CD1c-positive myeloid dendritic cell (primary cell): ENCODE results near the gene LSG1.
"Not testable (repeated sequence)": the region's sequence is repeated elsewhere in the genome, so short reads cannot be mapped to it uniquely, and the experiment has no call there.

Experiments used
- DNase-seq: peaks from one replicate; pipeline ENCODE4 v3.0.0-alpha.2; 2016; ENCODE audit errors: extremely low spot score

Gene LSG1

DNA sequence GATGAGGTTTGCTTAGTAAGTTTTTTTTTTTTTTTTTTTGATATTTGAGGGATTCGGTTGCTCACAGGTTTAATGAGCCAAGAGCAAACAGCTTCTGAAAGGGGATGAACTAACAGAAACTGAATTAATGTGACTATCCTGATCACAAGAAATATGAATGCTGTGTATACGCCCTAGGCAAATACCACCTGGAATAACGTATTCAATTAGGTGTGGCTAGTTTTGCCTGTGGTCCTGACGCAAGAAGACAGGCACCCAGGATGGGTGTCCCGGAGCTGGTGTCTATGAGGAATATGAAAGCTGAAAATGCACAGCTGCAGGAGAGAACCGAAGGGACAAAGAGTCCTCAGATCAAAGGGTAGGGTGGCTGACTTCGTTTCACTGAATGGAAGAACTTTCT, 14.6 kb downstream of the LSG1 start:
- no peak for DNase-seq

GRCh38 chr3:194654443-194654842, 17.5 kb downstream of the LSG1 start:
- no peak for DNase-seq

GRCh38 chr3:194647747-194648146, 24.2 kb downstream of the LSG1 start:
- no peak for DNase-seq

GRCh38 chr3:194642769-194643168, 29.2 kb downstream of the LSG1 start:
- no peak for DNase-seq

GRCh38 chr3:194640829-194641228, 31.2 kb downstream of the LSG1 start:
- no peak for DNase-seq

- no peak for DNase-seq
Measured at GRCh38 chr3:194638991-194639605, 32.9 kb downstream of the LSG1 start.

GRCh38 chr3:194637541-194638400, 34.2 kb downstream of the LSG1 start:
- no peak for DNase-seq

DNA sequence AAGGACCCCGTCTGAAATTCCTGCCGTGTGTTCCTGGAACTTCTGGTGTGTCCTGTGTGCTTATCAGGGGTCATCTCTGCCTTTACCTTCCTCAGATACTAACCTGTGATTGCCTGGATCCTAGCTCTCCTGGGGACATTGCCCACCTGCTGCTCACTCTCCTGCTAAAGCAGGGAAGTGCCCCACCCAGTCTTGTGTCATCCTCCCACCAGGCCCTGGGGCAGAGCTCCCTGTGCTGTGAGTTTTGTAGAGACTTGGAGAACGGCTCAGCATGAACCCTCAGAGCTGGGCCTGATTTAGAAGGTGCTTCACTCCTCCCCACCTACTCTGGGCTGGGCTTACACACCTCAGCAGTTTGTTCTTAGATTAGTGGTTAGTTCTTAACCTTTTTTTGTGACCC, 34.9 kb downstream of the LSG1 start:
- no peak for DNase-seq

DNA sequence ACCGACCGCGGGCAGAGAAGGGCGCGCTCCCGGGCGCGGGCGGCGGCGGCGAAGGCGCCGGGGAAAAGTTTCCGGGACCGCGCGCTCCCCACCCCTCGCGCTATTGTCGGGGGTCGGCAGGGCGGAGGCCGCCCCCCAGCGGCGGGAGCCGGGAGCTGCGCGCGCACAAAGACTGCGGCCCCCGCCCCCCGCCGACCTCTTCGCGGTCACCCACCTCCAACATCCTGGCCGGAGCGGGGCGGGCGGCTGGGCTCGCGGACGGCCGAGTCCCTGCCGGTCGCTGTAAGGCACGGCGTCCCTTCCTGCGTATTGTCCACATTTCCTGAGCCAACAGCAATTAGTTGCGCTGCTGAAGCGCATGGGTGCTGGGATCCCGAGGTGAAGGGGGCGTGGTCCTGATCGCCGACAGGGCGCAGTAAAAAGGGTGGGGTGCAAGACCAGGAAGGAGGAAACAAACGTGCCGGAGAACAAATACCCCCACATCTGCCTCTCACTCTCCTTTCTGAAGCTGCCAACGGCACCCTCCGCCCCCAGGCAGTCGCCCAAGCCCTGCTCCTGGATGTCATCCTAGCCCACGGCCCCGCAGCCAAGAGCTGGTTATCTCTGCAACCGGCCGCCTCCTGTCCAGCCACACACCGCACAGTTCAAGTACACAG, 38.5 kb downstream of the LSG1 start, which contains the start of gene TMEM44:
TSS of gene TMEM44 (minus strand) at position 71 of the 656 bp plus-strand sequence. CDS start 204 bp downstream, outside the sequence.
- DNase-seq = peak; percentile 73

DNA sequence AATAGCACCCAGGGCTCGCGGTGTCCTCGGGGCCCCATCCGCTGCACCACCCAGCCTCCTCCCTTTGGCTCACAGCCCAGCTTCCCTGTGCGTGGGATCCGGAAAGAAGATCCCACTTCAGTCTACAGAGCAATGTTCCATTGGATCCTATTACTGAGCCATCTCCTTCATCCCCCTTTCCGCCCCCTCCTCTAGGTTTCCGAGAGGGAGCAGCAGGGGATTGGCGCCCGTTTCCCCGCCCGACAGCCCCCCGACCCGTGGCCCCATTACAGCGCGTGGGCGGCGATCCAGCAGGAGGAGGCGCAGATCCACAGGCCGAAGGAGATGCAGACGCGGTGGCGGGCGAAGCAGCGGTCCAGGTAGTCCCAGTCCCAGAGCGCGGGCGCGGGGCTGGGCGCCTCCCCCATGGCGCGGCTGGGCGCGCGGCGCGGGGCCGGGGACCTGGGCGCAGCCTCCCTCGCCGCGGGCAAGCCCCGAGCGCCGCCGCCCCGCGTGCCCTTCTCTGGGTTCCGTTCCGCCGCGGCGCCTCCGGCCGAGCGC, 39.1 kb downstream of the LSG1 start:
- peak; percentile 34 for DNase-seq

- DNase-seq = no peak
Measured at GRCh38 chr3:194632226-194632808, 39.7 kb downstream of the LSG1 start.

- DNase-seq = no peak
Measured at GRCh38 chr3:194631696-194632095, 40.3 kb downstream of the LSG1 start.

- DNase-seq = not testable (repeated sequence)
Measured at GRCh38 chr3:194630681-194631080, 41.3 kb downstream of the LSG1 start.

DNA sequence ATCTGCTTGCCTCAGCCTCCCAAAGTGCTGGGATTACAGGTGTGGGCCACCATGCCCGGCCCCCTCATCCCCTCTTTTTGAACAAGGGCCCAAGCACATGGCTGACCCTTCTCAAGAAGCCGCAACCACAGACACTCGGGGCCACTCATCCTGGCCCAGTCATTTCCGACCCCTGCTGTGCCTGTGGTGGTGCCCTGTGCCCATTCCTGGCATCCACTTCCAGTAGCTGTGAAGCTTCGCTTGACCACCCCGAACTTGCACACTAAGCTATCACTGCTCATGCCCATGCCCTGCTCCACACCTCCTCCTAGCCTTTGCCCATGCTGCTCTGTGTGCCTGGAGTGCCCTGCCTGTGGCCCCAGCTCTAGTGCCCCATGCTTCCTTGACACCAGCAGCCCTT, 47.0 kb downstream of the LSG1 start:
- no peak for DNase-seq

GRCh38 chr3:194623449-194624290, 48.3 kb downstream of the LSG1 start:
- DNase-seq = peak; percentile 11

GRCh38 chr3:194622621-194623340, 49.2 kb downstream of the LSG1 start:
- no peak for DNase-seq

GRCh38 chr3:194621947-194622346, 50.0 kb downstream of the LSG1 start:
- DNase-seq = no peak

DNA sequence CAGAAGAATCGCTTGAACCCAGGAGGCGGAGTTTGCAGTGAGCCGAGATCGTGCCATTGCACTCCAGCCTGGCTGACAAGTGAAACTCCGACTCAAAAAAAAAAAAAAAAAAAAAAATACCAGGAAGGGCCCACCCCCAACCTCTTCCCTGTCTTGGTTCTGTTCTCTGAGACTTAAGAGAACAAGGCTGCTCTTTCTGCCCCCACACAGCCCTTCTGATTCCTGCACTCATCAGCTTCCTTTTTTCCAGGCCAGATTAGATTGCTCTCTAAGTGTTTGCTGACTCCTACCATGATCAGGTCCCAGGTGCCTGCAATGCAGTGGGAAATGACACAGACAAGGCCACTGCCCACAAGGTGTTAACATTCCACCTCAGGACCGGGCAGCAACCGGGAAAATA, 51.8 kb downstream of the LSG1 start:
- peak; percentile 70 for DNase-seq

DNA sequence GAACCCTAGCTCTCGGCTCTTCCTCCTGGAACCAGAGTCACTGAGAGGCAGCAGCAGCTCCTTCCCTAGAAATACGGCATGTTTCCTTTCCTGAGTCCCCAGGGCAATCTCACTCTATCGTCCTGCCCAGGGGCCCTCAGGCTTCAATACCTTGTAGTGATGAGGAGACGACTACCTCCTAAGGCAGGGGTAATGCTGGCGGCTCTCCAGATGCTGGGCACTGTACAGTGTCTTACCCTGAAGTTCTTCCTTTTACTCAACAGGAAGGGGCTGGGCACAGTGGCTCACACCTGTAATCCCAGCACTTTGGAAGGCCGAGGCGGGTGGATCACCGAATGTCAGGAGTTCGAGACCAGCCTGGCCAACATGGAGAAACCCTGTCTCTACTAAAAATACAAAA, 52.2 kb downstream of the LSG1 start:
- DNase-seq = no peak

DNA sequence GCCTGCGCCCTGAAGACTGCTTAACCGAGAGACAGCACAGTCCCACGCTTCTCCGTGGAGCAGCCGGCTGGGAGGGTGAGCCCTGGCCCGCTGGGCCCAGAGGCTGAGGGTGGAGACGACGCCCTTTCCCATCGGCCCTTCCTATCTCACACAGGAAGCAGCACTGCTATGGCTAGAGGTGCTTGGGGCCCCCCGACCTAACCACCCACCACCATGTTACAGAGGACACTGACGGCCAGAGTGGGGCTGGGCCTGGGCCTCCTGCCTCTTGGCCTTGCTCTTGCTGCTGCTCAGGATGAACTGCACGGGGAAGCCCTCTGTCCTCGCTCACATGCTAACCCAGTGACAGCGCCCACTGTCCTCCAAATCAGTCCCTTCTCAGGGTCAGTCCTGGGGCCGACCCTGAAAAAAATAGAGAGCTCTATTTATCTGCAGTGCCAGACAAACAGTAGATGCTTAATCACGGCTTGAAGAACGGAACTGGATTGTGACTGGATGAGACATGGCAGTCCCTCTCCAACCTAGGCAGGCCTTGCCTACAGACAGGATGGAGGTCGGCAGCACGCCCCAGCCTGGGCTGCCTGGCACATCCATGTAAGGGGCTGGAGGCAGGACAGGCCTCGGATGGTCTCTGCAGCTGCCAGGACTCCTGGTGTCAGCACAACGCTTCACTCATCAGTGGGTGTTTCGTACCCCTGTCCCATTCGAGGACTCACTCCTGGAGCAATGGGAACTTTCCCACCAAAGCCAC, 53.0 kb downstream of the LSG1 start:
- DNase-seq = no peak
